HG03460 (cell line): ENCODE measurements around the gene STOML1.

ENCODE experiments used
- ATAC-seq: cut with Tn5 transposase; IDR thresholded peaks from one replicate; pipeline ENCODE4 v1.9.1; 2021; ENCODE audit not compliant: unreplicated experiment

STOML1 gene

DNA sequence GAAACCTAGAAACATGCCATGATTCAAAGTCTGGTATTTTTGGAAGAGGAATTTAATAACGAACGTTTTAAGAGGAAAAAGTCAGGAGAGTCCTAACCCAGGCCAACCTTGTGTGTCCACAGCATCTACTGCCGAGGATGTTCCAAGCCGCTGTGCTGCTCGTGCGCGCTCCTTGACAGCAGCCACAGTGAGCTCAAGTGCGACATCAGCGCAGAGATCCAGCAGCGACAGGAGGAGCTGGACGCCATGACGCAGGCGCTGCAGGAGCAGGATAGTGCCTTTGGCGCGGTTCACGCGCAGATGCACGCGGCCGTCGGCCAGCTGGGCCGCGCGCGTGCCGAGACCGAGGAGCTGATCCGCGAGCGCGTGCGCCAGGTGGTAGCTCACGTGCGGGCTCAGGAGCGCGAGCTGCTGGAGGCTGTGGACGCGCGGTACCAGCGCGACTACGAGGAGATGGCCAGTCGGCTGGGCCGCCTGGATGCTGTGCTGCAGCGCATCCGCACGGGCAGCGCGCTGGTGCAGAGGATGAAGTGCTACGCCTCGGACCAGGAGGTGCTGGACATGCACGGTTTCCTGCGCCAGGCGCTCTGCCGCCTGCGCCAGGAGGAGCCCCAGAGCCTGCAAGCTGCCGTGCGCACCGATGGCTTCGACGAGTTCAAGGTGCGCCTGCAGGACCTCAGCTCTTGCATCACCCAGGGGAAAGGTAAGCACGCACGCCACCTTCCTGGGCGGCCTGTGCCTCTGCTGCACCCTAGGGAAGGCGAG is 30.8 kb upstream of the STOML1 start:
- ATAC-seq: no peak

DNA sequence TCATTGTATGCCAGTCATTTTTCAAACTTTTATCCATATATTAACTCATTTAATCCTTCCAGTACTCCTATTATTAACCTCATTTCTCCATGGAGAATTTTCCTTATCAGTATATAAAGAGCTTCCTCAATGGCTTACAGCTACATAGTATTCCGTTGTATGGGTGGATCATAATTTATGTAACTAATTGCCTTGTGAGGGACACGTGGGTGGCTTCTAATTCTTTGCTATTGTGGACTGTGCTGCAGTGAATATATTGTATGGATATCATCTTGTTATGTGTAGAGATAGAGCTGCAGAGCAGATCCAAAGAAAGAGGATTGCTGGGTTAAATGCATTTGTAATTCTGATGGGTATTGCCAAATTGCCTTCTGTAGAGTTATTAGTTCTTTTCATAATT is 27.6 kb upstream of the STOML1 start:
- ATAC-seq: no peak

GRCh38 chr15:74013374-74013894 is 21.3 kb upstream of the STOML1 start:
- ATAC-seq: no peak

GRCh38 chr15:74011610-74012009 is 19.5 kb upstream of the STOML1 start:
- no peak for ATAC-seq

GRCh38 chr15:74010929-74011540 is 18.9 kb upstream of the STOML1 start:
- no peak for ATAC-seq

GRCh38 chr15:74008901-74009300 is 16.8 kb upstream of the STOML1 start:
- ATAC-seq: no peak

- no peak for ATAC-seq
Measured at GRCh38 chr15:74007820-74008371, 15.8 kb upstream of the STOML1 start.

- no peak for ATAC-seq
Measured at GRCh38 chr15:74006774-74007639, 14.9 kb upstream of the STOML1 start.

DNA sequence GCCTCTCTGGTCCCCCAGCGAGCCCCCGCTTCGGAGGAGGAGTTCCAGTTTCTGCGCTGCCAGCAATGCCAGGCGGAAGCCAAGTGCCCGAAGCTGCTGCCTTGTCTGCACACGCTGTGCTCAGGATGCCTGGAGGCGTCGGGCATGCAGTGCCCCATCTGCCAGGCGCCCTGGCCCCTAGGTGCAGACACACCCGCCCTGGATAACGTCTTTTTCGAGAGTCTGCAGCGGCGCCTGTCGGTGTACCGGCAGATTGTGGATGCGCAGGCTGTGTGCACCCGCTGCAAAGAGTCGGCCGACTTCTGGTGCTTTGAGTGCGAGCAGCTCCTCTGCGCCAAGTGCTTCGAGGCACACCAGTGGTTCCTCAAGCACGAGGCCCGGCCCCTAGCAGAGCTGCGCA is 5.9 kb upstream of the STOML1 start:
- ATAC-seq: no peak

DNA sequence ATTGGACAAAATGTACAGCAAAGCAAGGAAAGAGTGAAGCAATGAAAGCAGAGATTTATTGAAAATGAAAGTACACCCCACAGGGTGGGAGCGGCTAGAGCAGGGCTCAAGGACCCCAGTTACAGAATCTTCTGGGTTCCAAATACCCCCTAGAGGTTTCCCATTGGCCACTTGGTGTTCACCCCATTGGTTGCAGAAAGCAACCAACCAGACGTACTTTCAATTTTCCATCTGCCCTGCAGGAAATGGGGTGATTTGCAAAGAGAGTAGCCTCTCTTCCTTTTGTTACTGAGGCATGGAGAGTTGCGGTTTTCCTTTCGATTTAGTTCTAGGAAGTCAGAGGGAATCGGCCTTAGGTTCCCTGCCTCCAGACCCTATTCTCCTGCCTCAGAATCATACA is 4.8 kb upstream of the STOML1 start:
- ATAC-seq: no peak

GRCh38 chr15:73996267-73996666 is 4.2 kb upstream of the STOML1 start:
- ATAC-seq: no peak

DNA sequence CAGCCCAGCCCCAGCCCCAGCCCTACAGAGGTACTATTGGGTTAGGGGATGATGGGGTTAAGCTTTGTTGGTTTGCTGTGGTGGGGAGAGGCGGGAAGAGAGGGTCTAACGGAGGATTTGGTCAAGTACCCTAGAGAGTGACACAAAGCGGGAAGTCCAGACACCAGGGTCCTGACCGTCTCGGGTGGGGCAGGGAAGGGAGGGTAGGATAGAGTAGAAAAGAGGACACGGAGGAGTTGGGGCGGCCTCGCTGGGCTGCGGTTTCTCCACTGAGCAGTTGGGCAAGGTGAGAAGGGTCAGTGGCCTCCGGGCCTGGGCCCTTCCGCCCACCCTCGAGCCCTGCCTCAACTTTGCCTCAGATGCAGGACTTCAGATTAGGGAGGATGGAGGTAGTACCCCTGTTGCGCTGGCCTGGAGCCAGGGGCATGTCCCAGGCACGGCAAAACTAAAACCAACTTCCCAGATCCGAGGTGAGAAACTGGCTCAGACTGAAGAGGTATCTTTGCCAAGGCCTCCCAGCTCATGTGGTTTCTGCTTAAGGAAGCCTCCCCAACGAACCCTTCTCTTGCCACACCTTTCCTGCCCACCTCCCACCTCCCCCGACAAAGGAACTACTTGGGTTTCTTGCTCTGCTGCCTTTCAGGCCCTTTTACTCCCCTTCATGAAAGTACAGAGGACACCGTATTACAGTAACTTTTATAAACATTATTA is 3.0 kb upstream of the STOML1 start:
- no peak for ATAC-seq

DNA sequence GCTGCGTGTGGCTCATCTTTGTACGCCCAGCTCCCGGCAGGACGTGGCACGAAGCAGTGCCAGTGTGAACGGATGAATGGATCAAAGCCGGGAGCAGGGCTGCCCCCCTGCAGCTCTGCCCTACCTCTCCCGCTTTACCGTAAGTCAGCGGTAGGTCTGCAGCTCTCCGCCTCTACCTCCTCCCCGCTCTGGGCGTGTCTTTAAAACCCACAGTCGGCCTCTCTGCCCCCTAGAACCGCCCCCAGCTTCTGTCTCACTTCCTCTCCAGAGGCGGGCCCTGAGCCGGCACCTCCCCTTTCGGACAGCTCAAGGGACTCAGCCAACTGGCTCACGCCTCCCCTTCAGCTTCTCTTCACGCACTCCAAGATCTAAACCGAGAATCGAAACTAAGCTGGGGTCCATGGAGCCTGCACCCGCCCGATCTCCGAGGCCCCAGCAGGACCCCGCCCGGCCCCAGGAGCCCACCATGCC is 2.4 kb upstream of the STOML1 start, which contains the start of gene PML:
TSS of gene PML (plus strand) at position 304 of the 471 bp plus-strand sequence. CDS start at position 401, 97 bp downstream.
- ATAC-seq: peak; percentile 69

GRCh38 chr15:73993211-73993994 is 1.3 kb upstream of the STOML1 start:
- no peak for ATAC-seq

GRCh38 chr15:73992594-73992898 is 451 bp upstream of the STOML1 start:
- no peak for ATAC-seq

DNA sequence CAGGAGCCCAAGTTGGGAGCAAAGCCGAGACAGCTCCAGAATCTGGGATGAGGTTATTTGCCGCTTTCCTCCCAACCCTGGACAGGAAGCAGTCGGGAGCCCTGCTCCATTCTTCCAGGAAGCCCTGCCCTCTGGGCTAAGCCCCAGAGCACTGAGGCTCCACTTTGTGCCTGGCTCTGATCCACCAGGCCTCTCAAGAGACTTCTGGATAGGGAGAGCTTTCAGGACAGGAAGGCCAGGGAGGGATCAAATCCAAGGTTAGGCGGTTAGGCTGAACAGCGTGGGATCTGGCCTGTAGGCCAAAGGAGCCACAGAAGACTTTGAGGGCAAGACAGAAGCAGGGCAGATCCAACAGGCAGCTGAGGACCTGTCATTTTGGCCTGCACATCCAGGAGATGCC is 835 bp downstream of the STOML1 start:
- no peak for ATAC-seq

DNA sequence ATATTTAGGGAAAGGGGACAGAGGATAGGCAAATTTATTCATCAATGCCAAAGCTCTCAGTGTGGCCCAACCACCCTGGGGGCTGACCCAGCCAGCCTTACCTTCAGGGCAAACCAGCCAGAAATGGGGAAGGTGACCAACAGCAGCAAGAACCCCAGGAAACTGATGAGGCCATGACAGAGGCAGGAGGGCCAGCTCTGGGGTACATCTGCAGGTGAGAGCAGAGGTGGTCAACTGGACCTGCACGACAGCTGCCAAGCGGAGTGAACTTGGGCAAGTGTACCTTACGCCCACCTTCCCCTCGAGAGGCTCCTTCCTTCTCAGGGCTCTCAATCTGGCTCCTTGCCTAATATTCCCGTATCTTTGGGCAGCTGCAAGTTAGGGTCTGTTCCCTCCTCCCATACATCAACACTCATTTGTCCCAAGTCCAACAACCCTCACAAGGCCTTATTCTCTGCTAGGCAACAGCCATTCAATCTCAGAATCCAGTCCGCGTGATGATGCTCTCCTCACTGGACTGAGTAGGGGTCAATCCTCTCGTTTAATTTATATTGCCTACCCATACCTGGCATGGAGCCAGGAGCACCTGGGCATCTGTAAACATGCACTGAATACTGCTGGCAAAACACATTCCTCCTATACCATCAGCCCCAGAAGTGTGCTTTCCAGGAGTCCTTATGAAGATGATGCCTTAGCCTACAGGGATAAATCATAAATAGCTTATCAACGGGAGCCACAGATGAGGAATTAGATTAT is 1.7 kb downstream of the STOML1 start:
- no peak for ATAC-seq

DNA sequence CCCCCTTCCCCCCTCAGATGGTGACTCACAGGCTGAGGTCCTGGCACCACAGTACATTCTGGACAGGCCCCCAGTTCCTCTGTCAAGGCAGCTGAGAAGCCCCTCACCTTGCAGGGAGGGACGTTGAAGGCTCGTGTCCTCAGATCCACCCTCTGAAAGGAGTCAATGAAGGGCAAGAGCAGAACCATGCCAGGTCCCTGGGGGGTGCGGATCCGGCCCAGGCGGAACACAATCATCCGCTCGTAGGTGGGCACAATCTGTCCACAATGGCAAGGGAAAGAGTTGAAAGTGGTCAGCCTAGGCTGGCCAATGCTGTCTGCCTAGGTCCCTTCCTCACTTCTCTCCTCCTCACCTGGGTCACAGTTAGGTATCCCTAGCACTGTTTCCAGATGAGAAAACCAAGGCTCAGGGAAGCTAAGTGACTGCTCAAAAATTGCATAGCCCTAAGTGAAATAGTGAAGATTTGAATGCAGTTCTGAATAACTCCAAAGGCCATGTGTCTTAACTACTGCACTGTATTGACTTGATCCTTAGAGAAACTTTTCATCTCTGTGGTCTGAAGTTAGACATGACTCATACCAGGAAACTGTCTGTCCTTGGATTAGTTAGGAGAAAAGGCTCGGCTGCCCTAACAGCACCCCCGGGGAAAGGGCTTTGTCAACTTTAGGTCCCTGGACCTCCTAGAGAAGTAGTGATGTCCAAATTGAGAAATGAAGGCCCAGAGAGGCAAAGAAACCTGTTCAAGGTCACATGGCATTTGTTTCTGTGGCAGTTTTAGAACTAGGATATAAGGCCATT is 2.9 kb downstream of the STOML1 start:
- ATAC-seq: no peak
